ENCODE results near the gene CACNG8. TPM values are rescaled to one million over a fixed set of nuclear protein-coding genes. Genes with fewer than 3 reads are reported as not detected.
A peak's percentile ranks its signal among the peaks of the same experiment; 100 is the strongest.

Gene CACNG8
- total RNA-seq, 1 experiment from 2014 or later, result 0.91 TPM

DNA sequence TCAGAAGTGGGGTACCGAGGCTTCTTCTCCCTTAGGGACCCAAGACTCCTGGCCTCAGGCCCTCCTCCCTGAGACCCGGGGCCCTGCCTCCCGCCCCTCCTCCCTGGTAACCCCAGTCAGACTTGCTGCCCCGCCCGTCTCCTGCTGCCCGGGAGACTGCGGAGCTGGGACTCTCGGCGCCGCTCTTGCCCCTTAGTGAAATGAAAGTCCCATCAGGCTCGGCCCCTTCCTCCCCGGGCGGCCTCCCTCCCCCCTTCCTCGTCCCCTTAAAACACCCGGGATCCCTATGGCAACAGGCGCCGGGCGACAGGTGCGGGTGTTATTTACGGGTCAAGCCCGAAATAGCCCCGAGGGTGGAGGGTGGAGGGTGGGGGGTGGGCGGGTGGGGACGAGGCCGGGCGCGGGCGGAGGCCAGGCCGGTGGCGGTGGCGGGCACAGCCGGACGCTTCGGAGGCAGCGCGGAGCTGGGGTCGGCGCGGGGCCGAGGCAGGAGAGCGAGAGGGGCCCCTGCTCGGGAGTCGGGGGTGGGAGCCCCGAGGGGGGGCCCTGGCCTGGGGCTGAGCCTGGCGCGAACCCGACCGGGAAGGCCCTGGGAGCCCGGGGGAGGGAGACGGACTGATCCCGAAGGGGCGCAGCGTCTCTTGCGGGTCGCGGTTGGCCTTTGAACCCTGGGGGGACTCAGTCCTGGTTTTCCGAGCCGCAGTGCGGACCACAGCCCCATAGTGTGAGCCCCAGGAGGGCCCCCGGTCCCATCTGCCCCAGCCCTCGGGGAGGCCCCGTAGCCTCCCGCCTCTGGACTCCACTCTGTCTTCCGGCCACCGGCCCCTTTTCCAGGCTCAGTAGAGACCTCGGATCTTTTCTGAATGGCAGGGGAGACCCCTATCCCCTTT, 28.7 kb downstream of the CACNG8 start, which contains the start of gene CACNG6:
CACNG6 (plus strand) TSS at position 414 of the 890 bp plus-strand sequence. CDS start 1,241 bp downstream, outside the sequence.
- peak within 1 kb of the TSS; percentile 41 for H3K4me3 ChIP-seq (ENCODE audit: low read depth, low read length)
- CTCF ChIA-PET, result no interaction called here

DNA sequence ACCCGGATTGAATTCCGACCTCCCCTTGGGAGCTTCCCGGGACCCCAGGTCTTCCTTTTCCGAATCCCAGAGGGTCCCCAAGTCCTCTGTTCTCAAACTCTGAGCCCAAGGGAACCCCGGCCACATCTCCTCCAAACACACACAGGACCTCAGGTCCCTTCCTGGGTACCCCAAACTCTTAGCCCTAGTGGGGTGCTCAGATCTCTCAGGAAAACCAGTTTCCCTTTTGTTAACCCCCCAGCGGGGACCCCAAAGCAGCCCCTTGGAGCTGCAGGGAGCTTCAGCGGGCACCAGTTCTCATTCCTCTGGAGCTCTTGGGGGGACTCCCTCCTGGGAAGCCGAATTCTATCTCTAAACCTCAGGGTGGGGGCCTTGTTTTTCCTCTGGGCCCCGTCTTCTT, 29.5 kb downstream of the CACNG8 start:
- Histone ChIP-seq H3K4me1 (no peaks in the 10 kb centered on the region), H3K9me3 (no peaks in the 10 kb centered on the region), H3K27me3 (replicated peaks; ENCODE audit: control insufficient read depth, insufficient read depth, low read length) (no peaks in the 10 kb centered on the region), H3K4me3 (ENCODE audit: low read depth, low read length) (no peak overlapping the region; the same call in 1 of the 2 replicates), H3K36me3 (ENCODE audit: control insufficient read depth, insufficient read depth, low read length) (no peaks in the 10 kb centered on the region)
- BruUV-seq (replicated peaks), result no TSS peak
- H3K4me3 Mint-ChIP-seq (ENCODE audit: unreplicated experiment), result peak overlapping the region; percentile 63
- H3K9me3 Mint-ChIP-seq (ENCODE audit: unreplicated experiment), result no peaks in the 10 kb centered on the region
- CTCF ChIA-PET, result interaction anchor here (0.6 kb wide), 1 partner anchor 137 kb away, joined by 4 read pairs; no protein-coding TSS in a partner anchor
- POLR2A ChIA-PET, result no interaction called here
- peak overlapping the region; percentile 59 for H3K27ac Mint-ChIP-seq (ENCODE audit: unreplicated experiment)
- H3K36me3 Mint-ChIP-seq (ENCODE audit: insufficient read depth, unreplicated experiment), result no peaks in the 10 kb centered on the region
- intact Hi-C loops (cut with micrococcal nuclease; ENCODE audit: unreplicated experiment), result no loop called here
- DNase-seq, result no peak
- no peaks in the 10 kb centered on the region for H3K27me3 Mint-ChIP-seq (ENCODE audit: insufficient read depth, unreplicated experiment)
- TF ChIP-seq, protein P1, sequence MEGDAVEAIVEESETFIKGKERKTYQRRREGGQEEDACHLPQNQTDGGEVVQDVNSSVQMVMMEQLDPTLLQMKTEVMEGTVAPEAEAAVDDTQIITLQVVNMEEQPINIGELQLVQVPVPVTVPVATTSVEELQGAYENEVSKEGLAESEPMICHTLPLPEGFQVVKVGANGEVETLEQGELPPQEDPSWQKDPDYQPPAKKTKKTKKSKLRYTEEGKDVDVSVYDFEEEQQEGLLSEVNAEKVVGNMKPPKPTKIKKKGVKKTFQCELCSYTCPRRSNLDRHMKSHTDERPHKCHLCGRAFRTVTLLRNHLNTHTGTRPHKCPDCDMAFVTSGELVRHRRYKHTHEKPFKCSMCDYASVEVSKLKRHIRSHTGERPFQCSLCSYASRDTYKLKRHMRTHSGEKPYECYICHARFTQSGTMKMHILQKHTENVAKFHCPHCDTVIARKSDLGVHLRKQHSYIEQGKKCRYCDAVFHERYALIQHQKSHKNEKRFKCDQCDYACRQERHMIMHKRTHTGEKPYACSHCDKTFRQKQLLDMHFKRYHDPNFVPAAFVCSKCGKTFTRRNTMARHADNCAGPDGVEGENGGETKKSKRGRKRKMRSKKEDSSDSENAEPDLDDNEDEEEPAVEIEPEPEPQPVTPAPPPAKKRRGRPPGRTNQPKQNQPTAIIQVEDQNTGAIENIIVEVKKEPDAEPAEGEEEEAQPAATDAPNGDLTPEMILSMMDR (IDR thresholded peaks at IDR 0.05; ENCODE audit: insufficient read depth in 1 of 2, low read depth in 1 of 2, low read length in 1 of 2, severe bottlenecking in 1 of 2, unreplicated experiment in 1 of 2), result no peak
- no peaks in the 10 kb centered on the region for H3K4me1 Mint-ChIP-seq (ENCODE audit: low read depth, unreplicated experiment)

More for the DNA sequence above, 28.7 kb downstream of the CACNG8 start, which contains the start of gene CACNG6:
- Histone ChIP-seq H3K4me1 (no peaks in the 10 kb centered on the region), H3K9me3 (no peaks in the 10 kb centered on the region), H3K27me3 (replicated peaks; ENCODE audit: control insufficient read depth, insufficient read depth, low read length) (no peaks in the 10 kb centered on the region), H3K36me3 (ENCODE audit: control insufficient read depth, insufficient read depth, low read length) (no peaks in the 10 kb centered on the region)
- H3K4me3 Mint-ChIP-seq (ENCODE audit: unreplicated experiment), result peak within 1 kb of the TSS; percentile 63
- intact Hi-C loops (cut with micrococcal nuclease; ENCODE audit: unreplicated experiment), result no loop called here
- no peaks in the 10 kb centered on the region for H3K4me1 Mint-ChIP-seq (ENCODE audit: low read depth, unreplicated experiment)
- TSS peak; percentile 19 for BruUV-seq (replicated peaks)
- no peaks in the 10 kb centered on the region for H3K36me3 Mint-ChIP-seq (ENCODE audit: insufficient read depth, unreplicated experiment)
- peak within 1 kb of the TSS; percentile 59 for H3K27ac Mint-ChIP-seq (ENCODE audit: unreplicated experiment)
- DNase-seq, result peak; percentile 69 to 71
- no peaks in the 10 kb centered on the region for H3K27me3 Mint-ChIP-seq (ENCODE audit: insufficient read depth, unreplicated experiment)
- POLR2A ChIA-PET, result interaction anchor here (0.6 kb wide), 2 partner anchors 10 to 124 kb away, joined by 3 to 10 read pairs; no protein-coding TSS in a partner anchor
- H3K9me3 Mint-ChIP-seq (ENCODE audit: unreplicated experiment), result no peaks in the 10 kb centered on the region
- TF ChIP-seq, protein P1 (IDR thresholded peaks at IDR 0.05; ENCODE audit: insufficient read depth in 1 of 2, low read depth in 1 of 2, low read length in 1 of 2, severe bottlenecking in 1 of 2, unreplicated experiment in 1 of 2), result no peak

DNA sequence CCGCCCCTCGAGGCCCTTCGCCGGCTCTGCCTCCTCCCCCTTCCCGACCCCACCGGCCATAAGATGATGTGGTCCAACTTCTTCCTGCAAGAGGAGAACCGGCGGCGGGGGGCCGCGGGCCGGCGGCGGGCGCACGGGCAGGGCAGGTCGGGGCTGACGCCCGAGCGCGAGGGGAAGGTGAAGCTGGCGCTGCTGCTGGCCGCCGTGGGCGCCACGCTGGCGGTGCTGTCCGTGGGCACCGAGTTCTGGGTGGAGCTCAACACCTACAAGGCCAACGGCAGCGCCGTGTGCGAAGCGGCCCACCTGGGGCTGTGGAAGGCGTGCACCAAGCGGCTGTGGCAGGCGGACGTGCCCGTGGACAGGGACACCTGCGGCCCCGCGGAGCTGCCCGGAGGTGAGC, 30.1 kb downstream of the CACNG8 start:
- CTCF ChIA-PET, result interaction anchor here (0.6 kb wide), 1 partner anchor 138 kb away, joined by 4 read pairs; no protein-coding TSS in a partner anchor
- H3K4me1 Mint-ChIP-seq (ENCODE audit: low read depth, unreplicated experiment), result no peaks in the 10 kb centered on the region

More for the DNA sequence above, 30.1 kb downstream of the CACNG8 start:
- Mint-ChIP-seq H3K9me3 (ENCODE audit: unreplicated experiment) (no peaks in the 10 kb centered on the region), H3K36me3 (ENCODE audit: insufficient read depth, unreplicated experiment) (no peaks in the 10 kb centered on the region), H3K27ac (ENCODE audit: unreplicated experiment) (no peak overlapping the region), H3K27me3 (ENCODE audit: insufficient read depth, unreplicated experiment) (no peaks in the 10 kb centered on the region), H3K4me3 (ENCODE audit: unreplicated experiment) (no peak overlapping the region)
- no TSS peak for BruUV-seq (replicated peaks)
- Histone ChIP-seq H3K4me3 (ENCODE audit: low read depth, low read length) (no peak overlapping the region), H3K4me1 (no peaks in the 10 kb centered on the region), H3K9me3 (no peaks in the 10 kb centered on the region), H3K36me3 (ENCODE audit: control insufficient read depth, insufficient read depth, low read length) (no peaks in the 10 kb centered on the region), H3K27me3 (replicated peaks; ENCODE audit: control insufficient read depth, insufficient read depth, low read length) (no peaks in the 10 kb centered on the region)
- intact Hi-C loops (cut with micrococcal nuclease; ENCODE audit: unreplicated experiment), result no loop called here
- POLR2A ChIA-PET, result no interaction called here
- no peak for DNase-seq
- TF ChIP-seq, protein P1 (IDR thresholded peaks at IDR 0.05; ENCODE audit: insufficient read depth in 1 of 2, low read depth in 1 of 2, low read length in 1 of 2, severe bottlenecking in 1 of 2, unreplicated experiment in 1 of 2), result no peak
